NCI-H1930 (cell line): ENCODE data around the gene KAT8.
A peak's percentile ranks its signal among the peaks of the same experiment; 100 is the strongest.
"Not testable (repeated sequence)": the region's sequence is repeated elsewhere in the genome, so short reads cannot be mapped to it uniquely, and the experiment has no call there.

ENCODE experiments used
- DNase-seq, 2 experiments: peaks; one replicate each; lab custom pipeline; 2025; lab: John Stamatoyannopoulos, UW

The KAT8 gene

GRCh38 chr16:31131841-31132271 lies 14.4 kb downstream of the KAT8 start:
- DNase-seq = no peak

GRCh38 chr16:31132303-31132979 lies 15.0 kb downstream of the KAT8 start:
- no peak for DNase-seq

- no peak for DNase-seq
These were observed 15.6 kb downstream of the KAT8 start for GRCh38 chr16:31133046-31133501.

- DNase-seq = no peak
These were observed 16.7 kb downstream of the KAT8 start for GRCh38 chr16:31134091-31134571.

GRCh38 chr16:31134625-31135534 lies 17.4 kb downstream of the KAT8 start:
- no peak for DNase-seq

GRCh38 chr16:31135535-31136286 lies 18.2 kb downstream of the KAT8 start, which contains the start of gene PRSS8:
PRSS8 (minus strand) TSS chr16:31135727; CDS start chr16:31135498, 229 bp downstream.
- no peak for DNase-seq

GRCh38 chr16:31136287-31136662 lies 18.8 kb downstream of the KAT8 start:
- DNase-seq = no peak

- not testable (repeated sequence) for DNase-seq
These were observed 19.5 kb downstream of the KAT8 start for GRCh38 chr16:31136822-31137499.

GRCh38 chr16:31138621-31139578 lies 21.4 kb downstream of the KAT8 start:
- no peak for DNase-seq

GRCh38 chr16:31141071-31141469 lies 23.6 kb downstream of the KAT8 start:
- not testable (repeated sequence) for DNase-seq

- DNase-seq = no peak
These were observed 24.1 kb downstream of the KAT8 start for GRCh38 chr16:31141489-31142108.

- DNase-seq = peak; percentile 99
These were observed 24.9 kb downstream of the KAT8 start for GRCh38 chr16:31142109-31143010.

GRCh38 chr16:31143011-31143693 lies 25.7 kb downstream of the KAT8 start:
- DNase-seq = no peak

GRCh38 chr16:31143694-31144148 lies 26.3 kb downstream of the KAT8 start:
- DNase-seq = no peak

GRCh38 chr16:31144418-31144817 lies 27.0 kb downstream of the KAT8 start:
- not testable (repeated sequence) for DNase-seq

- no peak for DNase-seq
These were observed 28.0 kb downstream of the KAT8 start for GRCh38 chr16:31145398-31145990.

GRCh38 chr16:31147574-31147973 lies 30.1 kb downstream of the KAT8 start:
- DNase-seq = no peak

- no peak for DNase-seq
These were observed 30.8 kb downstream of the KAT8 start for GRCh38 chr16:31148281-31148728.
